GM10248 (cell line): Measurements from ENCODE around the gene CEP70.
"Not testable (repeated sequence)": the region's sequence is repeated elsewhere in the genome, so short reads cannot be mapped to it uniquely, and the experiment has no call there.

ENCODE experiments used
- CTCF ChIA-PET: fragments of 300-600 bp; sonication (Branson Sonifier 250); formaldehyde crosslinking; extraction: SDS; loops from one replicate; lab custom pipeline; 2021; ENCODE audit warnings: antibody characterized with exemption; lab: Yijun Ruan, JAX
- POLR2A ChIA-PET: fragments of 350-650 bp; sonication (Branson Sonifier 250); formaldehyde crosslinking; extraction: SDS; loops from one replicate; lab custom pipeline; 2020; ENCODE audit warnings: antibody characterized with exemption; lab: Yijun Ruan, JAX
- DNase-seq: peaks from one replicate; pipeline ENCODE4 v3.0.0; 2012; ENCODE audit errors: extremely low spot score
- CTCF ChIP-seq: IDR thresholded peaks from 2 replicates; pipeline ENCODE4 v1.5.1; 2012; ENCODE audit warnings: mild to moderate bottlenecking, low read depth; ENCODE audit errors: extremely low read depth, missing control alignments, control extremely low read depth

CEP70 gene

DNA sequence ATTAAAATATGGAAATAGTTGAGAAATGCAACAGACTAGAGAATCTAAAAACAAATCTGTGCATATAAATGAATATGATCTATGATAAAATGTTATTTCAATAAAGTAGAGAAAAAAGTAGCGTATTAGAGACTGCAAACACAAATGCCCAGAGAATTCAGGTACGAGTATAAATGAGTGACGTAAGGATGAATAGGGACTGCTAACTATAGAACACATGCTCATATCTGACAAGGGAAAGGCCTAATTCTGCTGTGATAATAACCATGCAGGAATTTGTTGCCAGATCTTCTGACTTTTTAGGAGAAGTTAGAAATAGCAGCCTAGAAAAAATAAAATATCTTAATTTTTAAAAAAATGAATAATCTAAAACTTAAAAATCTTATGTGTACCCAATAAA, 86.5 kb downstream of the CEP70 start:
- no peak for TF ChIP-seq CTCF
- DNase-seq = no peak
- CTCF ChIA-PET = no interaction called here
- POLR2A ChIA-PET = no interaction called here

DNA sequence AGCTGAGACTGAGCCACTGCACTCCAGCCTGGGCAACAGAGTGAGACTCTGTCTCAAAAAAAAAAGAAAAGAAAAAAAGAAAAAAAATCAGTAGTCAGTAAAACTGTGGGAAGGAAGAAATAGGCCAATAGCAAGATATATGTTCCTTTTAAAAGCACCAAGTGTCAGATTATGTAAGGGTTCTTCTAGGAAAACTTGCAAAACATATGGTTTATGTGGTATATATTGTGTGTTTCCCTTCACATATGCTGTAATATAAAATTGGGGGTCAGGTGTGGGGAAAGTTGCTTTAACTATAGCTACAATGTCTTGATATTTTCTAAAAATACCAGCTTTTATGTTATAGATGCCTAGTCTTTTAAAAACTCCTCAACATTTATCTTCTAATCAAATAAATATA, 95.1 kb downstream of the CEP70 start:
- no peak for DNase-seq
- no peak for TF ChIP-seq CTCF
- POLR2A ChIA-PET = no interaction called here
- CTCF ChIA-PET = no interaction called here

DNA sequence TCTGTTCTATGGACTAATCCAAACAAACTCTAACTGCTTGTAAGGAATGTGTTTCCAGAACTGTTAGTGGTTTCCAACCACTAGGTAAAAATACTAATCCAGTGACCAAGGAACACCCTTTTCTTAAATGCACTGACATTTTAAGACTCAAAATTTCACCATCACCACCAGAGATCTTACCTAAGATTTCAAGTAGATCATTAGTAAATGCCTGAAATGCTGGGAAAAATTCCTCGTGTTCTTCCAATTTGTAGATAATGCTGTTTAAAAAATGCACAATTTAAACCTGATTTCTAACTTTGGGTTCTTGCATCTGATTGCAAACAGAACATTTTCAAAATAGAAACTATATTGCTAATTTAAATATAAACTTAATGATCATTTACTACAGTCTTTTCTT, 96.2 kb downstream of the CEP70 start:
- CTCF ChIA-PET = no interaction called here

GRCh38 chr3:138497021-138497420, 97.0 kb downstream of the CEP70 start:
- CTCF ChIA-PET = no interaction called here
- no peak for TF ChIP-seq CTCF
- POLR2A ChIA-PET = no interaction called here
- DNase-seq = no peak

More for the DNA sequence above, 96.2 kb downstream of the CEP70 start:
- DNase-seq = no peak
- TF ChIP-seq CTCF = no peak
- POLR2A ChIA-PET = no interaction called here

GRCh38 chr3:138496436-138496835, 97.6 kb downstream of the CEP70 start:
- no peak for TF ChIP-seq CTCF
- DNase-seq = no peak
- ChIA-PET POLR2A (no interaction called here), CTCF (interaction anchor here (0.8 to 1.1 kb wide), 2 partner anchors 9 to 419 kb away, joined by 3 to 4 read pairs; no protein-coding TSS in a partner anchor)

DNA sequence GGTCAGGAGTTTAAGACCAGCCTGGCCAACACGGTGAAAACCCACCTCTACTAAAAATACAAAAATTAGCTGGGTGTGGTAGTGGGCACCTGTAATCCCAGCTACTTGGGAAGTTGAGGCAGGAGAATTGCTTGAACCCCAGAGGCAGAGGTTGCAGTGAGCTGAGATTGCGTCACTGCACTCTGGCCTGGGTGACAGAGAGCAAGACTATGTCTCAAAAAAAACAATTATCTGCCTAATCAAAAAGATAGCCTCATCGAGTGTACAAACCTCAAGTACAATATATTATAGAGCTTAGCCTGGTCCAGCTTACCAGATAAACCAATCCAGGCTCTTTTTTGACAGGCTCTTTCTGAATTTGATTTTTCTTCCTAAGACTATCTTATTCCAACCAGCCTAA, 98.4 kb downstream of the CEP70 start:
- DNase-seq, POLR2A ChIA-PET: not testable (repeated sequence)
- CTCF ChIA-PET = interaction anchor here (0.8 to 1.1 kb wide), 2 partner anchors 10 to 420 kb away, joined by 3 to 4 read pairs; no protein-coding TSS in a partner anchor

DNA sequence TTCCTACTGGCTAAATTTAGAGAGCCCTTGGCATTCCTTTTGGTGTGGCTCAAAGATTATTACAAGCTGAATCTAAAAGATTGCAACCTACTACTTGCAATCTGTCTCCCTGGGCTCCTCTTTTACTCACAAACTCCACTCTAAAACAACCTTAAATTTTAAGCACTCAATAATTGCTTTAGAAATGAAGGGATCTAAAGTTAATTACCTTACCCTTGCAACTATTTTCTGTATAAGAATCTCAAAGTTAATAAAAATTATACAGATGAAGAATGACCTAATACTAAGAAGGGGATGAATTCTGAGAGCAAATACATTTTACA, 99.5 kb downstream of the CEP70 start:
- ChIA-PET POLR2A (no interaction called here), CTCF (no interaction called here)
- DNase-seq = no peak
- no peak for TF ChIP-seq CTCF
